Vagina (tissue), 2 donors: ENCODE results near the gene INTS1. TPM values are rescaled to one million over a fixed set of nuclear protein-coding genes. Genes with fewer than 3 reads are reported as not detected.

Source experiments
- DNase-seq, 2 donors: peaks; one replicate each; pipeline ENCODE4 v3.0.0-alpha.2; 2017; ENCODE audit errors: extremely low spot score in 2 of 2
- H3K27ac ChIP-seq: fragments of 200-600 bp; sonication (generic); one replicate; pipeline ENCODE4 v1.5.1; 2019
- H3K27me3 ChIP-seq: fragments of 200-600 bp; sonication (generic); one replicate; pipeline ENCODE4 v1.5.1; 2019
- H3K36me3 ChIP-seq, 2 donors: fragments of 200-600 bp; sonication (generic); one replicate each; pipeline ENCODE4 v1.5.1; 2017 to 2019
- H3K4me1 ChIP-seq: fragments of 200-600 bp; sonication (generic); one replicate; pipeline ENCODE4 v1.5.1; 2019
- H3K4me3 ChIP-seq, 2 donors: fragments of 200-600 bp; sonication (generic); 1 replicate in 1 of 2; 2 replicates in 1 of 2; pipeline ENCODE4 v1.5.1; 2016 to 2019
- H3K9me3 ChIP-seq: fragments of 200-600 bp; sonication (generic); one replicate; pipeline ENCODE4 v1.5.1; 2019
- POLR2A ChIP-seq, 2 donors: fragments of 450-650 bp; IDR thresholded peaks; one replicate each; pipeline ENCODE4 v1.6.1; 2017; ENCODE audit warnings: antibody characterized with exemption in 2 of 2, mild to moderate bottlenecking in 2 of 2, moderate library complexity in 2 of 2
- POLR2AphosphoS5 ChIP-seq, 2 donors: sonication (generic); formaldehyde crosslinking; IDR thresholded peaks; one replicate each; pipeline ENCODE4 v1.9.0; 2017; ENCODE audit warnings: antibody characterized with exemption in 2 of 2, mild to moderate bottlenecking in 2 of 2, low read depth in 1 of 2; ENCODE audit not compliant: insufficient read depth in 1 of 2
- intact Hi-C: fragments of 100-400 bp; cut with DNase I; formaldehyde crosslinking; loops from one replicate; pipeline ENCODE4 v1.15.1; 2023
- total RNA-seq: library from RNA; depleted of rRNA; stranded (reverse); fragments of >200 nt; gene quantifications from one replicate; pipeline ENCODE4 v1.2.3, GENCODE V29; 2016
- TF ChIP-seq, protein P1 (sequence below), 3 experiments: fragments of 450-650 bp in 2 of 3; fragments of 200-600 bp in 1 of 3; sonication (generic) in 1 of 3; IDR thresholded peaks; one replicate each; pipeline ENCODE4 v1.5.1; 2017 to 2019; ENCODE audit warnings: antibody characterized with exemption in 3 of 3, mild to moderate bottlenecking in 2 of 3, moderate library complexity in 2 of 3

The INTS1 gene
- total RNA-seq, 1 donor from 2014 or later, result 67.3 TPM

DNA sequence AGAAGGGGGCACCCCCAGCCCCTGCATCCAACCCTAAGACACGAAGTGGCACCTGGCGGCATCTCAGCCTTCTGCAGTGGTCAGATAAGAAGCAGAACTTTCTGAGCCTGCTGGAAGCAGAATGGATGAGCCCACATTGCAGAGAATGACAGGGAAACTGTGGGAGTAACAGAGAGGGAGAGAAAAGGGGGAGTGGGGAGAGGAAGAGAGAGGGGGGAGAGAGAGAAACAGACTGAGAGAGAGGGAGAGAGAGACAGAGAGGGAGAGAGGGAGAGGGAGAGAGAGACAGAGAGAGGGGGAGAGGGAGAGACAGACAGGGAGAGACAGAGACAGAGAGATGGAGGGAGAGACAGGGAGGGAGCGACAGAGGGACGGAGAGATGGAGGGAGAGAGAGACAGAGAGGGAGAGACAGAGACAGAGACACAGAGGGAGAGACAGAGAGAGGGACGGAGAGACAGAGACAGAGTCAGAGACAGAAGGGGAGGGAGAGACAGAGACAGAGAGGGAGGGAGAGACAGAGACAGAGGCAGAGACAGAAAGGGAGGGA lies 80.9 kb downstream of the INTS1 start:
- no peak for DNase-seq
- H3K4me3 ChIP-seq, result no peak overlapping the region
- no peaks in the 10 kb centered on the region for H3K9me3 ChIP-seq
- no peaks in the 10 kb centered on the region for H3K36me3 ChIP-seq
- H3K4me1 ChIP-seq, result no peaks in the 10 kb centered on the region
- H3K27ac ChIP-seq, result no peak overlapping the region
- intact Hi-C loops, result no loop called here
- TF ChIP-seq, protein P1, sequence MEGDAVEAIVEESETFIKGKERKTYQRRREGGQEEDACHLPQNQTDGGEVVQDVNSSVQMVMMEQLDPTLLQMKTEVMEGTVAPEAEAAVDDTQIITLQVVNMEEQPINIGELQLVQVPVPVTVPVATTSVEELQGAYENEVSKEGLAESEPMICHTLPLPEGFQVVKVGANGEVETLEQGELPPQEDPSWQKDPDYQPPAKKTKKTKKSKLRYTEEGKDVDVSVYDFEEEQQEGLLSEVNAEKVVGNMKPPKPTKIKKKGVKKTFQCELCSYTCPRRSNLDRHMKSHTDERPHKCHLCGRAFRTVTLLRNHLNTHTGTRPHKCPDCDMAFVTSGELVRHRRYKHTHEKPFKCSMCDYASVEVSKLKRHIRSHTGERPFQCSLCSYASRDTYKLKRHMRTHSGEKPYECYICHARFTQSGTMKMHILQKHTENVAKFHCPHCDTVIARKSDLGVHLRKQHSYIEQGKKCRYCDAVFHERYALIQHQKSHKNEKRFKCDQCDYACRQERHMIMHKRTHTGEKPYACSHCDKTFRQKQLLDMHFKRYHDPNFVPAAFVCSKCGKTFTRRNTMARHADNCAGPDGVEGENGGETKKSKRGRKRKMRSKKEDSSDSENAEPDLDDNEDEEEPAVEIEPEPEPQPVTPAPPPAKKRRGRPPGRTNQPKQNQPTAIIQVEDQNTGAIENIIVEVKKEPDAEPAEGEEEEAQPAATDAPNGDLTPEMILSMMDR (IDR thresholded peaks at IDR 0.05), result no peak
- TF ChIP-seq POLR2AphosphoS5 (IDR thresholded peaks at IDR 0.05; ENCODE audit: insufficient read depth in 1 of 2, low read depth in 1 of 2) (no peak), POLR2A (IDR thresholded peaks at IDR 0.05) (no peak)
- H3K27me3 ChIP-seq, result no peaks in the 10 kb centered on the region

DNA sequence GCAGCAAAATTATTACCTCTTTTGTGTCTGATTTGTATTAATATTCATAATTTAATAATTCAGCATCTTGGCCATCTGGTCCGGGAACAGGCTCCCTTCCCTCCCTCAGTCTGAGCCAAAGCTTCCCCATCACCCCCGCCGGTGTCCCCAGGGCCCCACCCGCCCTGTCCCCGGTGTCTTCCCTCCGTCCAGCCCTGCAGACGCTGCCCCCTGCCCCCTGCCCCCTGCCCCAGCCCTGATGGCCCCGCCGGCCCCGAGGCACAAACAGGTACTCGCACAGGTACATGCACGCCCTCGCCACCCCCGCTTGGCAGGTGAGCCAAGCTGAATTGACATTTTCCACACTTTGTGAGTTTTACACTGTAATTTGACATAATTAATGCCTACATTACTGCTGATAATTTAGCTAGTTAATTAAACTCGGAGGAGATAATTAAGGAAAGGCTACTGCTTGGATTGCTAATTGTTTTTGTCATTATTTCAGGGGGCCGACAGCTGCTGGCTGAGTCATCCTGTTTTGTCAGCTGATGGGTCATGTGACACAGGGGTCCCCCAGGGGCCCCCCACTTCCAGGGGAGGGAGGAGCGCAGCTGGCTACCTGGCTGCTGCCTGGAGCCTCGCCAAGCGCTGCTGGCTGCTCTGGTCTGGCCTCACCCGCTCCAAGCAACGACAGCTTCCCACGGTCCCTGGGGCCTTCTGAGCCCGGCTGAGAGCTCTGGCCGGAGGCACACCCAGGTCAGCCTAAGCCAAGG lies 81.5 kb downstream of the INTS1 start:
- intact Hi-C loops, result no loop called here
- TF ChIP-seq POLR2A (IDR thresholded peaks at IDR 0.05) (no peak), POLR2AphosphoS5 (IDR thresholded peaks at IDR 0.05; ENCODE audit: insufficient read depth in 1 of 2, low read depth in 1 of 2) (no peak)
- TF ChIP-seq, protein P1 (IDR thresholded peaks at IDR 0.05), result no peak
- no peaks in the 10 kb centered on the region for H3K4me1 ChIP-seq
- no peak for DNase-seq
- H3K27me3 ChIP-seq, result no peaks in the 10 kb centered on the region
- no peak overlapping the region for H3K27ac ChIP-seq
- H3K4me3 ChIP-seq, result no peak overlapping the region
- H3K36me3 ChIP-seq, result no peaks in the 10 kb centered on the region
- H3K9me3 ChIP-seq, result no peaks in the 10 kb centered on the region

DNA sequence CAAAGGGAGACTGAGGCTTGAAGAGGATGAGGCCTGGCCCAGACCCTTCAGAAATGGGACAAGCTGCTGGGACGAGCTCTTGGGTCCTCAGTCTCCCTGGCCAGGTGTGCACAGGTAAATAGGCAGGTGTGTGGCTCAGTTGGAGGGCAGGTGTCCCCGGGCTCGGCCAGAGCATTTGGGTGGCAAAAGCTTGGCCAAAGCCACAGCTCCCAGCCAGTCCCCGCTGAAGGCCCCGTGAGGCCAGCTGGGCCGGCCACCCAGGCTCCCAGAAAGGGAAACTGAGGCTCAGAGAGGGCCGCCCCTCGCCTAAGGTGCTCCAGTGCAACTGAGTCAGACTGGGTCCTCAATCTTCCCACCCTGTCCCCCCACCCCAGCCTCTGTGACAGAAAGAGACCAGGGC lies 82.2 kb downstream of the INTS1 start:
- no peaks in the 10 kb centered on the region for H3K4me1 ChIP-seq
- no peaks in the 10 kb centered on the region for H3K9me3 ChIP-seq
- no peaks in the 10 kb centered on the region for H3K27me3 ChIP-seq
- no peak for DNase-seq
- H3K27ac ChIP-seq, result no peak overlapping the region
- intact Hi-C loops, result no loop called here
- no peak overlapping the region for H3K4me3 ChIP-seq
- no peaks in the 10 kb centered on the region for H3K36me3 ChIP-seq
- TF ChIP-seq POLR2AphosphoS5 (IDR thresholded peaks at IDR 0.05; ENCODE audit: insufficient read depth in 1 of 2, low read depth in 1 of 2), result no peak
- no peak for TF ChIP-seq POLR2A (IDR thresholded peaks at IDR 0.05)
- TF ChIP-seq, protein P1 (IDR thresholded peaks at IDR 0.05), result no peak

DNA sequence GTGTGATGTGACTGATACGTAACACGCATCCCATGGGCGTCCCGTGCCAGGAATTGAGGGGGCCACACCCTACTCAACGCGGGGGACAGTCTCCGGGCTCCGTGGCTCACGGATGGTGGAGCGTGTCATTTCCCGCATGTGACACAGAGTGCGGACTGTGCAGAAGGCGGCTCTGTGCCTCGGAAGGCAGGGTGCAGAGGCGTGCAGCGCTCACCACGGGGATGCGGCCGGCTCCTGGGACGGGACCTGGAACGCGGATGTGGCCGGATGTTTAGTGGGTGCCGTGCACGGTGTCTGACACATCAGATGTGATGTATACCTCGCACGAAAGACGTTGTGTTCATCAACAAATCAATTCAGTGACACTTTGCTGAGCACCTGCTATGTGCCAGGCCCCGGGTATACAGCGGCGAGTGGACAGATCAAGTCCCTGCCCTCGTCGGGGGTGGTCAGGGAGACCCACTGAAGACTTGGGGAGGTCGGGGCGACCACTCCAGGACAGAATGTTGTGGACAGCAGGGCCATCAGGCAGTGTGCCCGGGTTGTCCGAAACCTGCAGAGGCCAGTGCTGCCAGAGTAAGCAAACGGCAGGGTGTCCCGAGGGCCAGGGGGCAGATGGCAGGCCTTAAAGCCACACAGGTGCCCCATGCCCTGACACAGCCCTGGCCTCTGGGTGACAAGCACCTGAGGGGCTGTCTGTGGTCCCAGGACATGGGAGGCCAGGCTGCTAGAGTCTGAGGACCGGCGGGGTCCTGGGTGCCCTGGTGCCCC lies 83.0 kb downstream of the INTS1 start:
- TF ChIP-seq, protein P1 (IDR thresholded peaks at IDR 0.05), result no peak
- TF ChIP-seq POLR2AphosphoS5 (IDR thresholded peaks at IDR 0.05; ENCODE audit: insufficient read depth in 1 of 2, low read depth in 1 of 2), result no peak
- TF ChIP-seq POLR2A (IDR thresholded peaks at IDR 0.05), result no peak
- H3K4me1 ChIP-seq, result no peaks in the 10 kb centered on the region
- no peak for DNase-seq
- H3K4me3 ChIP-seq, result no peak overlapping the region
- H3K36me3 ChIP-seq, result no peaks in the 10 kb centered on the region
- no peaks in the 10 kb centered on the region for H3K9me3 ChIP-seq
- H3K27ac ChIP-seq, result no peak overlapping the region
- H3K27me3 ChIP-seq, result no peaks in the 10 kb centered on the region
- intact Hi-C loops, result no loop called here

Other genes with a start within 250 kb of the INTS1 start
- 15.7 TPM for gene MICALL2, start 44.9 kb downstream of the INTS1 start, total RNA-seq
- 30.0 TPM for gene MAFK, start 26.3 kb upstream of the INTS1 start, total RNA-seq
- 129 TPM for gene TMEM184A, start 51.8 kb upstream of the INTS1 start, total RNA-seq
- gene PSMG3, start 65.6 kb upstream of the INTS1 start, total RNA-seq, result 49.6 TPM
- gene ELFN1, start 165.9 kb upstream of the INTS1 start, total RNA-seq, result 2.2 TPM